Keratinocyte (primary cell): ENCODE results near the gene PKNOX2. TPM values are rescaled to one million over a fixed set of nuclear protein-coding genes. Genes with fewer than 3 reads are reported as not detected.

Experiments used
- DNase-seq: peaks from one replicate; pipeline ENCODE4 v3.0.0-alpha.2; 2011; ENCODE audit warnings: low read depth, missing footprints, low spot score
- FAIRE-seq: peaks from 2 replicates; lab custom pipeline; 2011; peaks lifted over from hg19 to GRCh38; lab: Jason Lieb, UNC
- H2AFZ ChIP-seq: 2 replicates; pipeline ENCODE4 v1.6.0; 2012; ENCODE audit warnings: low read length, control low read depth, inconsistent platforms; ENCODE audit not compliant: control insufficient read depth
- H3K27ac ChIP-seq: 2 replicates; pipeline ENCODE4 v1.5.1; 2011; ENCODE audit warnings: low read length; ENCODE audit not compliant: control insufficient read depth, insufficient read depth
- H3K27me3 ChIP-seq: 3 replicates; pipeline ENCODE4 v1.6.0; 2011; ENCODE audit warnings: low read length; ENCODE audit not compliant: control insufficient read depth, insufficient read depth; ENCODE audit errors: extremely low read depth
- H3K36me3 ChIP-seq, 2 experiments: 2 replicates in 1 of 2; 3 replicates in 1 of 2; pipeline ENCODE4 v1.5.1; 2011; ENCODE audit warnings: low read length in 2 of 2, mild to moderate bottlenecking in 1 of 2; ENCODE audit not compliant: control insufficient read depth in 2 of 2, insufficient read depth in 2 of 2; ENCODE audit errors: extremely low read depth in 1 of 2
- H3K4me1 ChIP-seq: 3 replicates; pipeline ENCODE4 v1.5.1; 2011; ENCODE audit warnings: low read length; ENCODE audit not compliant: control insufficient read depth, insufficient read depth; ENCODE audit errors: extremely low read depth
- H3K4me2 ChIP-seq: 3 replicates; pipeline ENCODE4 v1.6.0; 2011; ENCODE audit warnings: low read depth, low read length; ENCODE audit not compliant: control insufficient read depth, insufficient read depth; ENCODE audit errors: extremely low read depth
- H3K4me3 ChIP-seq, 3 experiments: fragments of 200-600 bp in 1 of 3; sonication (generic) in 1 of 3; 2 replicates in 2 of 3; 3 replicates in 1 of 3; pipeline ENCODE4 v1.5.1; 2011 to 2016; ENCODE audit warnings: low read length in 3 of 3, mild to moderate bottlenecking in 3 of 3, control low read depth in 2 of 3, inconsistent platforms in 1 of 3, low read depth in 1 of 3, mixed read lengths in 1 of 3, mixed run types in 1 of 3, moderate library complexity in 1 of 3; ENCODE audit not compliant: control insufficient read depth in 2 of 3, insufficient read depth in 2 of 3; ENCODE audit errors: extremely low read depth in 1 of 3
- H3K79me2 ChIP-seq: 2 replicates; pipeline ENCODE4 v1.6.0; 2012; ENCODE audit warnings: low read length; ENCODE audit not compliant: control insufficient read depth, insufficient read depth
- H3K9ac ChIP-seq: 3 replicates; pipeline ENCODE4 v1.6.0; 2011; ENCODE audit warnings: low read length; ENCODE audit not compliant: control insufficient read depth, insufficient read depth; ENCODE audit errors: extremely low read depth
- H3K9me1 ChIP-seq: 3 replicates; pipeline ENCODE4 v1.6.0; 2011; ENCODE audit warnings: low read length; ENCODE audit not compliant: control insufficient read depth, insufficient read depth; ENCODE audit errors: extremely low read depth
- H3K9me3 ChIP-seq: 2 replicates; pipeline ENCODE4 v1.5.1; 2012; ENCODE audit warnings: low read depth, low read length; ENCODE audit not compliant: control insufficient read depth
- H4K20me1 ChIP-seq: 3 replicates; pipeline ENCODE4 v1.6.0; 2011; ENCODE audit warnings: low read length; ENCODE audit not compliant: control insufficient read depth, insufficient read depth; ENCODE audit errors: extremely low read depth
- EZH2 ChIP-seq: IDR thresholded peaks from one replicate; pipeline ENCODE4 v1.6.1; 2012; ENCODE audit warnings: inconsistent platforms, mild to moderate bottlenecking, low read length, moderate library complexity
- dilution Hi-C: fragments of 300-500 bp; cut with MboI; formaldehyde crosslinking; loops from one replicate; pipeline ENCODE4 v1.7.0; 2020; ENCODE audit warnings: low sequenced_read_pairs; ENCODE audit not compliant: extremely low pct_ligation_motif_present
- polyA plus RNA-seq, 5 experiments: library from polyadenylated mRNA; depleted of rRNA in 3 of 5; stranded (reverse) in 3 of 5; stranded (forward) in 1 of 5; unstranded in 1 of 5; fragments of >200 nt; gene quantifications; 1 replicate in 1 of 5; 2 replicates in 3 of 5; 3 replicates in 1 of 5; pipeline versions ENCODE4 v1.2.1 to v1.2.3, GENCODE V29; 2011 to 2012; ENCODE audit warnings: missing spikeins in 2 of 5, low read depth in 1 of 5, low replicate concordance in 1 of 5
- TF ChIP-seq, protein P1 (sequence below), 3 experiments: IDR thresholded peaks in 1 of 3; conservative IDR thresholded peaks in 1 of 3; optimal IDR thresholded peaks in 1 of 3; 2 replicates in 2 of 3; 3 replicates in 1 of 3; pipeline versions ENCODE3 to v1.5.1; 2011; ENCODE audit warnings: low read length in 3 of 3, mild to moderate bottlenecking in 3 of 3, moderate library complexity in 2 of 3, control low read depth in 1 of 3, inconsistent platforms in 1 of 3; ENCODE audit not compliant: insufficient read depth in 2 of 3; ENCODE audit errors: extremely low read depth in 1 of 3

Gene PKNOX2
- polyA plus RNA-seq, 1 donor (not counting 4 experiments of a cell fraction or from before 2014, with no cell fraction given), result 0.05 TPM

DNA sequence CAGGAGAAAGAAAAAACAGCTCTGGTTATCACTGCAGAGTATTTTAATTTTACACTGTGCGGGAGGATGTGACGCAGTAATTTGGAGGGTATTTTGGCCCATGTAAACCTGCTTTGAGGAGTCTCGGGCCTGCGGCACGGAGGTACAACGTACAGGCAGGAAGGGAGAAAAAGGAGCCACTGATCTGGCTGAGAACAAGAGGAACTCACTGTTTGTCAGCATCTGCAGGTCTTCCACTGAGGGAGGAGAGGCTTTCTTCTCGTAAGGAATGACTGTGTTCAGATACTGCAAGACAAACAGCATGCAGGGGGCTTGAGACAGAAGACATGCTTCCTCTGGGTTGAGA is 287.5 kb downstream of the PKNOX2 start:
- Histone ChIP-seq H3K36me3 (peaks cover 12 to 24% of the 10 kb centered on the region in 2 experiments), H3K27me3 (no peaks in the 10 kb centered on the region), H3K9me3 (no peaks in the 10 kb centered on the region), H4K20me1 (no peaks in the 10 kb centered on the region), H3K79me2 (no peaks in the 10 kb centered on the region), H3K4me1 (peaks cover 14% of the 10 kb centered on the region), H3K9ac (no peak overlapping the region), H3K4me2 (no peak overlapping the region), H3K9me1 (no peaks in the 10 kb centered on the region), H2AFZ (no peak overlapping the region), H3K4me3 (no peak overlapping the region), H3K27ac (no peak overlapping the region)
- TF ChIP-seq, protein P1, sequence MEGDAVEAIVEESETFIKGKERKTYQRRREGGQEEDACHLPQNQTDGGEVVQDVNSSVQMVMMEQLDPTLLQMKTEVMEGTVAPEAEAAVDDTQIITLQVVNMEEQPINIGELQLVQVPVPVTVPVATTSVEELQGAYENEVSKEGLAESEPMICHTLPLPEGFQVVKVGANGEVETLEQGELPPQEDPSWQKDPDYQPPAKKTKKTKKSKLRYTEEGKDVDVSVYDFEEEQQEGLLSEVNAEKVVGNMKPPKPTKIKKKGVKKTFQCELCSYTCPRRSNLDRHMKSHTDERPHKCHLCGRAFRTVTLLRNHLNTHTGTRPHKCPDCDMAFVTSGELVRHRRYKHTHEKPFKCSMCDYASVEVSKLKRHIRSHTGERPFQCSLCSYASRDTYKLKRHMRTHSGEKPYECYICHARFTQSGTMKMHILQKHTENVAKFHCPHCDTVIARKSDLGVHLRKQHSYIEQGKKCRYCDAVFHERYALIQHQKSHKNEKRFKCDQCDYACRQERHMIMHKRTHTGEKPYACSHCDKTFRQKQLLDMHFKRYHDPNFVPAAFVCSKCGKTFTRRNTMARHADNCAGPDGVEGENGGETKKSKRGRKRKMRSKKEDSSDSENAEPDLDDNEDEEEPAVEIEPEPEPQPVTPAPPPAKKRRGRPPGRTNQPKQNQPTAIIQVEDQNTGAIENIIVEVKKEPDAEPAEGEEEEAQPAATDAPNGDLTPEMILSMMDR (optimal IDR thresholded peaks at IDR 0.05 in 1 of 3, IDR thresholded peaks at IDR 0.05 in 1 of 3, conservative IDR thresholded peaks at IDR 0.05 in 1 of 3; ENCODE audit: extremely low read depth in 1 of 3, insufficient read depth in 2 of 3, low read length in 3 of 3), result no peak
- no peak for TF ChIP-seq EZH2
- FAIRE-seq (no peak), DNase-seq (no peak)
- dilution Hi-C loops, result no loop called here

DNA sequence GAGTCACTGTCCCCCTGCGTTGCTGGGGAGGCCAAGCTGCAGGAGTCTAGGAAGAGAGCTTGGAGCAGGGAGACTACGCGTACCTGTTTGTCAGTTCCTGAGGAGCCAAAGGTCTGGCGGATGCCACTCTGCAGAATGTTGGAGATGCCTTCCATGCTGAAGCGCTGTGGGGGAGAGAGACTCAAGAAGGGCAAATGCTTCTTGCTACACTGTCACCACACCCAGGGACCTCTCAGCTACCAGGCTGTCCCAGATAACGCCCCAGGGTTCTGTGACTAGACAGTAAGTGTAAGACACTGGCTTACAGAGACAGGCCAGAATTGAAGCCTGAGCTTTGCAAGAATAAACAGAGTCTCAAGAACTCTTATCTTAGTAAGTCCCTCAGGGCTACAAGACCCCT is 289.5 kb downstream of the PKNOX2 start:
- dilution Hi-C loops, result no loop called here
- Histone ChIP-seq H2AFZ (no peak overlapping the region), H3K4me2 (no peak overlapping the region), H3K9me3 (no peaks in the 10 kb centered on the region), H3K36me3 (peaks cover 19 to 26% of the 10 kb centered on the region in 2 experiments), H3K9ac (no peak overlapping the region), H3K9me1 (no peaks in the 10 kb centered on the region), H3K27ac (no peak overlapping the region), H3K4me1 (no peaks in the 10 kb centered on the region), H3K4me3 (no peak overlapping the region), H3K27me3 (no peaks in the 10 kb centered on the region), H3K79me2 (no peaks in the 10 kb centered on the region), H4K20me1 (no peaks in the 10 kb centered on the region)
- TF ChIP-seq EZH2, result no peak
- TF ChIP-seq, protein P1 (optimal IDR thresholded peaks at IDR 0.05 in 1 of 3, IDR thresholded peaks at IDR 0.05 in 1 of 3, conservative IDR thresholded peaks at IDR 0.05 in 1 of 3; ENCODE audit: extremely low read depth in 1 of 3, insufficient read depth in 2 of 3, low read length in 3 of 3), result no peak
- FAIRE-seq (no peak), DNase-seq (no peak)
